Measurements from ENCODE around the gene ANKRD55.

DNA sequence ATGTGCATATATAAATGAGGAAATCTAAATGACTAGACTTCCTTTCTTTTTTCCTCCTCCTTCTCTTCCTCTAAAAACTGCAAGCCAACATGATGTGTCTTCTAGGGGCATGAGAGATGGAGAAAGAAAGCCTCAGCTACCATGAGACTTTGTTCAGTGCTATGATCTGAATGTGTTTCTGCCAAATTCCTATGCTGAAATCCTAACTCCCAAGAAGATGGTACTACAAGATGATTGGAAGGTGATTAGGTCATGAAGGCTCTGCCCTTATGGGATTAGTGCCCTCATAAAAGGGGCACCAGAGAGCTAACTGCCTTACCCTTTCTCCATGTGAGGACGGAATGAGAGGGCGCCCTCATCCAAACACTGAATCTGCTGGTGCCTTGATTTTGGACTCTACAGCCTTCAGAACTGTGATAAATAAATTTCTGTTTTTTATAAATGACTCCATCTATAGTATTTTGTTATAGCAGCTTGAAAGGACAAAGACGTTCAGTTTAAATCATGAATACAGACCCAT lies 166.1 kb downstream of the ANKRD55 start:
- TF ChIP-seq, protein P1, sequence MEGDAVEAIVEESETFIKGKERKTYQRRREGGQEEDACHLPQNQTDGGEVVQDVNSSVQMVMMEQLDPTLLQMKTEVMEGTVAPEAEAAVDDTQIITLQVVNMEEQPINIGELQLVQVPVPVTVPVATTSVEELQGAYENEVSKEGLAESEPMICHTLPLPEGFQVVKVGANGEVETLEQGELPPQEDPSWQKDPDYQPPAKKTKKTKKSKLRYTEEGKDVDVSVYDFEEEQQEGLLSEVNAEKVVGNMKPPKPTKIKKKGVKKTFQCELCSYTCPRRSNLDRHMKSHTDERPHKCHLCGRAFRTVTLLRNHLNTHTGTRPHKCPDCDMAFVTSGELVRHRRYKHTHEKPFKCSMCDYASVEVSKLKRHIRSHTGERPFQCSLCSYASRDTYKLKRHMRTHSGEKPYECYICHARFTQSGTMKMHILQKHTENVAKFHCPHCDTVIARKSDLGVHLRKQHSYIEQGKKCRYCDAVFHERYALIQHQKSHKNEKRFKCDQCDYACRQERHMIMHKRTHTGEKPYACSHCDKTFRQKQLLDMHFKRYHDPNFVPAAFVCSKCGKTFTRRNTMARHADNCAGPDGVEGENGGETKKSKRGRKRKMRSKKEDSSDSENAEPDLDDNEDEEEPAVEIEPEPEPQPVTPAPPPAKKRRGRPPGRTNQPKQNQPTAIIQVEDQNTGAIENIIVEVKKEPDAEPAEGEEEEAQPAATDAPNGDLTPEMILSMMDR (IDR thresholded peaks at IDR 0.05), result no peak
- no peak for TF ChIP-seq POLR2A (IDR thresholded peaks at IDR 0.05)
